NCI-H1694 (cell line): ENCODE results near the gene PLAC1.

ENCODE experiments used
- DNase-seq: peaks from one replicate; lab custom pipeline; 2025; lab: John Stamatoyannopoulos, UW

PLAC1 gene

GRCh38 chrX:134543288-134543687, 115.0 kb downstream of the PLAC1 start:
- no peak for DNase-seq

- peak; percentile 78 for DNase-seq
Observed at GRCh38 chrX:134542485-134542884, 115.8 kb downstream of the PLAC1 start.

GRCh38 chrX:134541906-134542305, 116.4 kb downstream of the PLAC1 start:
- no peak for DNase-seq

- no peak for DNase-seq
Observed at GRCh38 chrX:134538316-134538715, 120.0 kb downstream of the PLAC1 start.

- DNase-seq: no peak
Observed at GRCh38 chrX:134537179-134537955, 120.9 kb downstream of the PLAC1 start.

- DNase-seq: no peak
Observed at GRCh38 chrX:134533952-134534351, 124.3 kb downstream of the PLAC1 start.

GRCh38 chrX:134533352-134533751, 124.9 kb downstream of the PLAC1 start:
- no peak for DNase-seq

- no peak for DNase-seq
Observed at GRCh38 chrX:134530845-134531244, 127.4 kb downstream of the PLAC1 start.

GRCh38 chrX:134529481-134529880, 128.8 kb downstream of the PLAC1 start:
- no peak for DNase-seq

- no peak for DNase-seq
Observed at GRCh38 chrX:134528960-134529359, 129.3 kb downstream of the PLAC1 start.

GRCh38 chrX:134526399-134526798, 131.9 kb downstream of the PLAC1 start:
- no peak for DNase-seq

- DNase-seq: no peak
Observed at GRCh38 chrX:134525086-134525792, 133.0 kb downstream of the PLAC1 start.

- DNase-seq: no peak
Observed at GRCh38 chrX:134524181-134524580, 134.1 kb downstream of the PLAC1 start.

GRCh38 chrX:134520860-134521390, 137.3 kb downstream of the PLAC1 start:
- peak; percentile 1 for DNase-seq
